NB4 (cell line): ENCODE results near the gene TYRO3.

Experiments
- CTCF ChIP-seq: IDR thresholded peaks from one replicate; pipeline ENCODE4 v1.5.1; 2012; ENCODE audit warnings: low read depth, low read length
- POLR2A ChIP-seq: IDR thresholded peaks from 2 replicates; pipeline ENCODE4 v1.6.1; 2011; ENCODE audit warnings: mild to moderate bottlenecking; ENCODE audit not compliant: insufficient read length; ENCODE audit errors: extremely low read depth

- TF ChIP-seq POLR2A (no peak), CTCF (no peak)
Measured at GRCh38 chr15:41512512-41512939, 46.5 kb upstream of the TYRO3 start.
